HepG2 (cell line): ENCODE data around the gene SIRT7. TPM values are rescaled to one million over a fixed set of nuclear protein-coding genes. Genes with fewer than 3 reads are reported as not detected.

Experiments used
- ARID2 ChIP-seq: sonication (generic); formaldehyde crosslinking; IDR thresholded peaks from 2 replicates; pipeline ENCODE4 v1.8.1; 2022; ENCODE audit warnings: mild to moderate bottlenecking, missing genetic modification reagents, borderline replicate concordance
- ATF6 ChIP-seq: sonication (generic); formaldehyde crosslinking; conservative IDR thresholded peaks from 2 replicates; pipeline ENCODE4 v1.4.0; 2020; ENCODE audit warnings: missing genetic modification reagents
- CC2D1A ChIP-seq: sonication (generic); formaldehyde crosslinking; IDR thresholded peaks from 2 replicates; pipeline ENCODE4 v1.8.1; 2023; ENCODE audit warnings: mild to moderate bottlenecking, missing genetic modification reagents
- JDP2 ChIP-seq: sonication (generic); formaldehyde crosslinking; IDR thresholded peaks from 2 replicates; pipeline ENCODE4 v1.8.1; 2022; ENCODE audit warnings: missing genetic modification reagents, borderline replicate concordance
- KDM4B ChIP-seq: sonication (generic); formaldehyde crosslinking; IDR thresholded peaks from 2 replicates; pipeline ENCODE4 v1.4.0; 2020; ENCODE audit warnings: missing genetic modification reagents
- KLF13 ChIP-seq: sonication (generic); formaldehyde crosslinking; IDR thresholded peaks from 2 replicates; pipeline ENCODE4 v1.4.0; 2020; ENCODE audit warnings: mild to moderate bottlenecking, missing genetic modification reagents
- KLF6 ChIP-seq: IDR thresholded peaks from 2 replicates; pipeline ENCODE4 v1.8.0; 2016; ENCODE audit warnings: missing biosample characterization, missing genetic modification reagents
- ONECUT2 ChIP-seq: sonication (generic); formaldehyde crosslinking; IDR thresholded peaks from 2 replicates; pipeline ENCODE4 v1.4.0; 2020; ENCODE audit warnings: missing genetic modification reagents
- POLR2AphosphoS5 ChIP-seq: IDR thresholded peaks from 2 replicates; pipeline ENCODE4 v1.6.1; 2012; ENCODE audit warnings: low read depth, low read length
- PRPF4 ChIP-seq: fragments of 200-400 bp; formaldehyde crosslinking; IDR thresholded peaks from 2 replicates; pipeline ENCODE4 v1.6.1; 2016; ENCODE audit warnings: low read length, low read depth; ENCODE audit not compliant: poor library complexity, severe bottlenecking
- RFX5 ChIP-seq: IDR thresholded peaks from 2 replicates; pipeline ENCODE4 v1.6.1; 2011; ENCODE audit warnings: low read depth, low read length, improper control_type of control experiment
- RFXAP ChIP-seq: sonication (generic); formaldehyde crosslinking; IDR thresholded peaks from 2 replicates; pipeline ENCODE4 v1.4.0; 2020; ENCODE audit warnings: missing genetic modification reagents, borderline replicate concordance
- SRF ChIP-seq: IDR thresholded peaks from 2 replicates; pipeline ENCODE4 v1.6.1; 2011; ENCODE audit warnings: mild to moderate bottlenecking, low read depth, low read length, moderate library complexity
- TFAP4 ChIP-seq: sonication (generic); IDR thresholded peaks from 2 replicates; pipeline ENCODE4 v1.6.1; 2016; ENCODE audit warnings: low read depth, borderline replicate concordance
- THAP11 ChIP-seq: IDR thresholded peaks from 2 replicates; pipeline ENCODE4 v1.6.1; 2016; ENCODE audit warnings: missing biosample characterization, missing genetic modification reagents
- WIZ ChIP-seq: sonication (generic); formaldehyde crosslinking; IDR thresholded peaks from 2 replicates; pipeline ENCODE4 v1.5.1; 2020; ENCODE audit warnings: mild to moderate bottlenecking, missing genetic modification reagents
- ZMYM4 ChIP-seq: sonication (generic); formaldehyde crosslinking; IDR thresholded peaks from 2 replicates; pipeline ENCODE4 v1.8.1; 2023; ENCODE audit warnings: mild to moderate bottlenecking, missing genetic modification reagents
- ZNF253 ChIP-seq: sonication (generic); formaldehyde crosslinking; IDR thresholded peaks from 2 replicates; pipeline ENCODE4 v1.8.0; 2022; ENCODE audit warnings: mild to moderate bottlenecking, missing genetic modification reagents, borderline replicate concordance
- ZNF607 ChIP-seq: sonication (generic); formaldehyde crosslinking; IDR thresholded peaks from 2 replicates; pipeline ENCODE4 v1.5.1; 2020; ENCODE audit warnings: missing genetic modification reagents, mild to moderate bottlenecking, borderline replicate concordance
- ZNF800 ChIP-seq: sonication (generic); formaldehyde crosslinking; IDR thresholded peaks from 2 replicates; pipeline ENCODE4 v1.4.0; 2020; ENCODE audit warnings: missing genetic modification reagents
- ZNF878 ChIP-seq: sonication (generic); formaldehyde crosslinking; IDR thresholded peaks from 2 replicates; pipeline ENCODE4 v1.8.1; 2023; ENCODE audit warnings: mild to moderate bottlenecking, missing genetic modification reagents, moderate library complexity
- ZNF879 ChIP-seq: sonication (generic); formaldehyde crosslinking; IDR thresholded peaks from 2 replicates; pipeline ENCODE4 v1.8.1; 2023; ENCODE audit warnings: missing genetic modification reagents
- ZSCAN21 ChIP-seq: sonication (generic); formaldehyde crosslinking; IDR thresholded peaks from 2 replicates; pipeline ENCODE4 v1.8.0; 2022; ENCODE audit warnings: mild to moderate bottlenecking, missing genetic modification reagents, moderate library complexity, borderline replicate concordance
- polyA plus RNA-seq, 8 experiments: library from polyadenylated mRNA; depleted of rRNA in 3 of 8; stranded (reverse) in 7 of 8; unstranded in 1 of 8; fragments of >200 nt; fragmentation: Illumina TruSeq in 4 of 8; extraction: Trizol in 4 of 8; gene quantifications; 2 replicates each; pipeline versions ENCODE4 v1.2.1 to v1.2.3, GENCODE V29; 2011 to 2016; ENCODE audit warnings: low read depth in 4 of 8, missing spikeins in 1 of 8, mixed read lengths in 1 of 8; ENCODE audit not compliant: insufficient read depth in 1 of 8
- total RNA-seq, 5 experiments: library from RNA; depleted of rRNA; stranded (reverse); fragments of >200 nt; fragmentation: Illumina TruSeq; extraction: Trizol; gene quantifications; 2 replicates each; pipeline ENCODE4 v1.2.3, GENCODE V29; 2016; ENCODE audit warnings: low read depth in 1 of 5
- TF ChIP-seq, protein P1 (sequence below): sonication (generic); formaldehyde crosslinking; IDR thresholded peaks from 2 replicates; pipeline ENCODE4 v1.5.1; 2020; ENCODE audit warnings: missing genetic modification reagents, mild to moderate bottlenecking, borderline replicate concordance

SIRT7 gene
- total and polyA plus RNA-seq, 2 of the 13 experiments (the other 11 are each of a cell fraction or from before 2014, with no cell fraction given) = 8.3 to 24.8 TPM

GRCh38 chr17:81902653-81903414 lies 15.1 kb downstream of the SIRT7 start (continued):
- TF ChIP-seq KLF6 (CRISPR knock-in tag) (0 out of 2 replicates have a peak, but pooled peaks have one; percentile 44), POLR2AphosphoS5 (peak; percentile 55), THAP11 (no peak), ZNF878 (no peak), SRF (no peak), ARID2 (no peak), CC2D1A (CRISPR knock-in tag) (no peak), ATF6 (CRISPR knock-in tag) (no peak), ZNF607 (CRISPR knock-in tag) (peak; percentile 69; the same call in 1 of the 2 replicates), ZMYM4 (no peak), KDM4B (CRISPR knock-in tag) (no peak), ZSCAN21 (0 out of 2 replicates have a peak, but pooled peaks have one; percentile 42), ZNF879 (0 out of 2 replicates have a peak, but pooled peaks have one; percentile 21), KLF13 (CRISPR knock-in tag) (no peak), RFX5 (no peak), WIZ (CRISPR knock-in tag) (no peak), ZNF800 (CRISPR knock-in tag) (peak; percentile 51; the same call in 1 of the 2 replicates), RFXAP (0 out of 2 replicates have a peak, but pooled peaks have one; percentile 18), ZNF253 (no peak), PRPF4 (no peak), ONECUT2 (CRISPR knock-in tag) (peak; percentile 9; the same call in 1 of the 2 replicates), JDP2 (CRISPR knock-in tag) (no peak), TFAP4 (no peak)
- TF ChIP-seq, protein P1, sequence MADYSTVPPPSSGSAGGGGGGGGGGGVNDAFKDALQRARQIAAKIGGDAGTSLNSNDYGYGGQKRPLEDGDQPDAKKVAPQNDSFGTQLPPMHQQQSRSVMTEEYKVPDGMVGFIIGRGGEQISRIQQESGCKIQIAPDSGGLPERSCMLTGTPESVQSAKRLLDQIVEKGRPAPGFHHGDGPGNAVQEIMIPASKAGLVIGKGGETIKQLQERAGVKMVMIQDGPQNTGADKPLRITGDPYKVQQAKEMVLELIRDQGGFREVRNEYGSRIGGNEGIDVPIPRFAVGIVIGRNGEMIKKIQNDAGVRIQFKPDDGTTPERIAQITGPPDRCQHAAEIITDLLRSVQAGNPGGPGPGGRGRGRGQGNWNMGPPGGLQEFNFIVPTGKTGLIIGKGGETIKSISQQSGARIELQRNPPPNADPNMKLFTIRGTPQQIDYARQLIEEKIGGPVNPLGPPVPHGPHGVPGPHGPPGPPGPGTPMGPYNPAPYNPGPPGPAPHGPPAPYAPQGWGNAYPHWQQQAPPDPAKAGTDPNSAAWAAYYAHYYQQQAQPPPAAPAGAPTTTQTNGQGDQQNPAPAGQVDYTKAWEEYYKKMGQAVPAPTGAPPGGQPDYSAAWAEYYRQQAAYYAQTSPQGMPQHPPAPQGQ (CRISPR knock-in tag) = 0 out of 2 replicates have a peak, but pooled peaks have one; percentile 15
